HEK293 (cell line): ENCODE results near the gene SLC2A2.

Experiments used
- CTCF ChIA-PET: fragments of 350-600 bp; formaldehyde crosslinking; extraction: SDS; loops from one replicate; lab custom pipeline; 2021; ENCODE audit warnings: antibody characterized with exemption; lab: Yijun Ruan, JAX
- POLR2A ChIA-PET: fragments of 300-600 bp; formaldehyde crosslinking; extraction: SDS; loops from one replicate; lab custom pipeline; 2020; ENCODE audit warnings: antibody characterized with exemption, inconsistent platforms; lab: Yijun Ruan, JAX
- H3K27ac ChIP-seq: fragments of 200-500 bp; sonication (Bioruptor generic); 2 replicates; pipeline ENCODE4 v1.5.1; 2014; ENCODE audit warnings: low read depth, low read length, control low read depth, inconsistent platforms; ENCODE audit errors: extremely low read depth
- H3K36me3 ChIP-seq, 2 experiments: fragments of 200-500 bp in 1 of 2; sonication (Bioruptor generic) in 1 of 2; 1 replicate in 1 of 2; 2 replicates in 1 of 2; pipeline ENCODE4 v1.5.1; 2014 to 2017; ENCODE audit warnings: inconsistent platforms in 2 of 2, low read length in 2 of 2; ENCODE audit not compliant: control insufficient read depth in 2 of 2, insufficient read depth in 1 of 2
- H3K4me1 ChIP-seq: fragments of 200-500 bp; sonication (Bioruptor generic); 2 replicates; pipeline ENCODE4 v1.5.1; 2014; ENCODE audit warnings: mild to moderate bottlenecking, low read length, inconsistent platforms; ENCODE audit not compliant: control insufficient read depth, insufficient read depth
- H3K4me3 ChIP-seq: 2 replicates; pipeline ENCODE4 v1.5.1; 2011; ENCODE audit warnings: low read depth, mild to moderate bottlenecking, control low read depth, low read length, moderate library complexity
- H3K9me3 ChIP-seq: fragments of 200-500 bp; sonication (Bioruptor generic); 2 replicates; pipeline ENCODE4 v1.5.1; 2014; ENCODE audit warnings: low read depth, low read length, inconsistent platforms; ENCODE audit not compliant: control insufficient read depth, insufficient read depth
- KLF1 ChIP-seq: fragments of 450-650 bp; formaldehyde crosslinking; IDR thresholded peaks from 2 replicates; pipeline ENCODE4 v1.5.1; 2016; ENCODE audit warnings: missing biosample characterization, missing genetic modification characterization
- KLF8 ChIP-seq: fragments of 450-650 bp; formaldehyde crosslinking; IDR thresholded peaks from 2 replicates; pipeline ENCODE4 v1.5.1; 2016; ENCODE audit warnings: missing biosample characterization, missing genetic modification characterization
- ZBTB10 ChIP-seq: fragments of 450-650 bp; formaldehyde crosslinking; IDR thresholded peaks from 2 replicates; pipeline ENCODE4 v1.5.1; 2016; ENCODE audit warnings: missing biosample characterization, missing genetic modification characterization
- ZBTB7A ChIP-seq: fragments of 450-650 bp; formaldehyde crosslinking; IDR thresholded peaks from 2 replicates; pipeline ENCODE4 v1.5.1; 2016; ENCODE audit warnings: low read depth, missing biosample characterization, missing genetic modification characterization
- ZNF155 ChIP-seq: fragments of 450-650 bp; formaldehyde crosslinking; IDR thresholded peaks from 2 replicates; pipeline ENCODE4 v1.5.1; 2016; ENCODE audit warnings: missing biosample characterization, missing genetic modification characterization
- ZNF16 ChIP-seq: fragments of 450-650 bp; formaldehyde crosslinking; IDR thresholded peaks from 2 replicates; pipeline ENCODE4 v1.5.1; 2016; ENCODE audit warnings: low read depth, missing biosample characterization, missing genetic modification characterization
- ZNF335 ChIP-seq: fragments of 450-650 bp; formaldehyde crosslinking; conservative IDR thresholded peaks from 2 replicates; pipeline ENCODE4 v1.5.1; 2016; ENCODE audit warnings: missing biosample characterization, missing genetic modification characterization
- ZNF473 ChIP-seq: fragments of 450-650 bp; formaldehyde crosslinking; IDR thresholded peaks from 2 replicates; pipeline ENCODE4 v1.5.1; 2017; ENCODE audit warnings: missing biosample characterization, missing genetic modification characterization
- ZNF560 ChIP-seq: fragments of 450-650 bp; formaldehyde crosslinking; IDR thresholded peaks from 2 replicates; pipeline ENCODE4 v1.5.1; 2017; ENCODE audit warnings: missing biosample characterization, missing genetic modification characterization, borderline replicate concordance
- ZNF629 ChIP-seq: fragments of 450-650 bp; formaldehyde crosslinking; IDR thresholded peaks from 2 replicates; pipeline ENCODE4 v1.5.1; 2017; ENCODE audit warnings: missing biosample characterization, missing genetic modification characterization
- ZNF664 ChIP-seq: fragments of 450-650 bp; formaldehyde crosslinking; IDR thresholded peaks from 2 replicates; pipeline ENCODE4 v1.5.1; 2016; ENCODE audit warnings: missing biosample characterization, missing genetic modification characterization
- ZNF76 ChIP-seq: fragments of 450-650 bp; formaldehyde crosslinking; IDR thresholded peaks from 2 replicates; pipeline ENCODE4; 2016; ENCODE audit warnings: low read depth, missing biosample characterization, missing genetic modification characterization, borderline replicate concordance
- ZNF843 ChIP-seq: fragments of 450-650 bp; formaldehyde crosslinking; IDR thresholded peaks from 2 replicates; pipeline ENCODE4 v1.5.1; 2016; ENCODE audit warnings: missing biosample characterization, missing genetic modification characterization
- ZSCAN30 ChIP-seq: fragments of 450-650 bp; IDR thresholded peaks from 2 replicates; pipeline ENCODE4 v1.5.1; 2018; ENCODE audit warnings: missing biosample characterization, mild to moderate bottlenecking, missing genetic modification characterization, moderate library complexity
- TF ChIP-seq, protein P1 (sequence below): fragments of 450-650 bp; formaldehyde crosslinking; IDR thresholded peaks from 2 replicates; pipeline ENCODE4 v1.5.1; 2016; ENCODE audit warnings: missing biosample characterization, missing genetic modification characterization
- TF ChIP-seq, protein P2 (sequence below): sonication (generic); formaldehyde crosslinking; IDR thresholded peaks from 2 replicates; pipeline ENCODE4 v1.8.1; 2022; ENCODE audit warnings: mild to moderate bottlenecking, moderate library complexity, missing genetic modification reagents
- TF ChIP-seq, protein P3 (sequence below): fragments of 450-650 bp; formaldehyde crosslinking; IDR thresholded peaks from 2 replicates; pipeline ENCODE4 v1.5.1; 2017; ENCODE audit warnings: missing biosample characterization, missing genetic modification characterization
- TF ChIP-seq, protein P4 (sequence below): fragments of 450-650 bp; formaldehyde crosslinking; IDR thresholded peaks from 2 replicates; pipeline ENCODE4 v1.5.1; 2017; ENCODE audit warnings: missing biosample characterization, missing genetic modification characterization

The SLC2A2 gene

DNA sequence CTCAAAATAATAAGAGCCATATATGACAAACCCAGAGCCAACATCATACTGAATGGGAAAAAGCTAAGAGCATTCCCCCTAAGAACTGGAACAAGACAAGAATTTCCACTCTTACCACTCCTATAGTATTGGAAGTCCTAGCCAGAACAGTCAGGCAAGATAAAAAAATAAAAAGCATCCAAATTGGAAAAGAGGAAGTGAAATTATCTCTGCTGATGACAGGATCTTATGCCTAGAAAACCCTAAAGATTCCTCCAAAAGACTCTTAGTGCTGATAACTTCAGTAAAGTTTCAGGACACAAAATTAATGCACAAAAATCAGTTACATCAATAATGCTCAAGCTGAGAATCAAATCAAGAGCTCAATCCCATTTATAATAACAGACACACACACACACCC lies 45.9 kb upstream of the SLC2A2 start (continued):
- TF ChIP-seq ZBTB10 (tag by site-specific recombination), result no peak

GRCh38 chr3:171068658-171069057 lies 42.1 kb upstream of the SLC2A2 start:
- TF ChIP-seq, protein P1, sequence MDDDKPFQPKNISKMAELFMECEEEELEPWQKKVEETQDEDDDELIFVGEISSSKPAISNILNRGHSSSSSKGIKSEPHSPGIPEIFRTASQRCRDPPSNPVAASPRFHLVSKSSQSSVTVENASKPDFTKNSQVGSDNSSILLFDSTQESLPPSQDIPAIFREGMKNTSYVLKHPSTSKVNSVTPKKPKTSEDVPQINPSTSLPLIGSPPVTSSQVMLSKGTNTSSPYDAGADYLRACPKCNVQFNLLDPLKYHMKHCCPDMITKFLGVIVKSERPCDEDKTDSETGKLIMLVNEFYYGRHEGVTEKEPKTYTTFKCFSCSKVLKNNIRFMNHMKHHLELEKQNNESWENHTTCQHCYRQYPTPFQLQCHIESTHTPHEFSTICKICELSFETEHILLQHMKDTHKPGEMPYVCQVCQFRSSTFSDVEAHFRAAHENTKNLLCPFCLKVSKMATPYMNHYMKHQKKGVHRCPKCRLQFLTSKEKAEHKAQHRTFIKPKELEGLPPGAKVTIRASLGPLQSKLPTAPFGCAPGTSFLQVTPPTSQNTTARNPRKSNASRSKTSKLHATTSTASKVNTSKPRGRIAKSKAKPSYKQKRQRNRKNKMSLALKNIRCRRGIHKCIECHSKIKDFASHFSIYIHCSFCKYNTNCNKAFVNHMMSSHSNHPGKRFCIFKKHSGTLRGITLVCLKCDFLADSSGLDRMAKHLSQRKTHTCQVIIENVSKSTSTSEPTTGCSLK (tag by site-specific recombination), result no peak
- TF ChIP-seq ZNF335 (tag by site-specific recombination), result no peak
- TF ChIP-seq ZNF560, result no peak
- no peak for TF ChIP-seq ZNF664 (tag by site-specific recombination)
- TF ChIP-seq, protein P2, sequence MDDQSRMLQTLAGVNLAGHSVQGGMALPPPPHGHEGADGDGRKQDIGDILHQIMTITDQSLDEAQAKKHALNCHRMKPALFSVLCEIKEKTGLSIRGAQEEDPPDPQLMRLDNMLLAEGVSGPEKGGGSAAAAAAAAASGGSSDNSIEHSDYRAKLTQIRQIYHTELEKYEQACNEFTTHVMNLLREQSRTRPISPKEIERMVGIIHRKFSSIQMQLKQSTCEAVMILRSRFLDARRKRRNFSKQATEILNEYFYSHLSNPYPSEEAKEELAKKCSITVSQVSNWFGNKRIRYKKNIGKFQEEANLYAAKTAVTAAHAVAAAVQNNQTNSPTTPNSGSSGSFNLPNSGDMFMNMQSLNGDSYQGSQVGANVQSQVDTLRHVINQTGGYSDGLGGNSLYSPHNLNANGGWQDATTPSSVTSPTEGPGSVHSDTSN, result no peak
- TF ChIP-seq KLF8 (tag by site-specific recombination), result no peak
- TF ChIP-seq KLF1 (tag by site-specific recombination), result no peak
- no peak for TF ChIP-seq ZSCAN30 (tag by site-specific recombination)
- TF ChIP-seq ZNF16 (tag by site-specific recombination), result no peak
- no peak for TF ChIP-seq ZNF629
- no peak for TF ChIP-seq ZNF155 (tag by site-specific recombination)
- no peak for TF ChIP-seq ZNF843 (tag by site-specific recombination)
- no peak for TF ChIP-seq ZBTB7A (tag by site-specific recombination)
- TF ChIP-seq, protein P3, sequence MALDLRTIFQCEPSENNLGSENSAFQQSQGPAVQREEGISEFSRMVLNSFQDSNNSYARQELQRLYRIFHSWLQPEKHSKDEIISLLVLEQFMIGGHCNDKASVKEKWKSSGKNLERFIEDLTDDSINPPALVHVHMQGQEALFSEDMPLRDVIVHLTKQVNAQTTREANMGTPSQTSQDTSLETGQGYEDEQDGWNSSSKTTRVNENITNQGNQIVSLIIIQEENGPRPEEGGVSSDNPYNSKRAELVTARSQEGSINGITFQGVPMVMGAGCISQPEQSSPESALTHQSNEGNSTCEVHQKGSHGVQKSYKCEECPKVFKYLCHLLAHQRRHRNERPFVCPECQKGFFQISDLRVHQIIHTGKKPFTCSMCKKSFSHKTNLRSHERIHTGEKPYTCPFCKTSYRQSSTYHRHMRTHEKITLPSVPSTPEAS (tag by site-specific recombination), result no peak
- no peak for TF ChIP-seq ZNF473
- TF ChIP-seq, protein P4, sequence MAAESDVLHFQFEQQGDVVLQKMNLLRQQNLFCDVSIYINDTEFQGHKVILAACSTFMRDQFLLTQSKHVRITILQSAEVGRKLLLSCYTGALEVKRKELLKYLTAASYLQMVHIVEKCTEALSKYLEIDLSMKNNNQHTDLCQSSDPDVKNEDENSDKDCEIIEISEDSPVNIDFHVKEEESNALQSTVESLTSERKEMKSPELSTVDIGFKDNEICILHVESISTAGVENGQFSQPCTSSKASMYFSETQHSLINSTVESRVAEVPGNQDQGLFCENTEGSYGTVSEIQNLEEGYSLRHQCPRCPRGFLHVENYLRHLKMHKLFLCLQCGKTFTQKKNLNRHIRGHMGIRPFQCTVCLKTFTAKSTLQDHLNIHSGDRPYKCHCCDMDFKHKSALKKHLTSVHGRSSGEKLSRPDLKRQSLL, result no peak
- no peak for TF ChIP-seq ZNF76
- H3K4me3 ChIP-seq, result no peak overlapping the region
- ChIA-PET CTCF (no interaction called here), POLR2A (no interaction called here)
- H3K9me3 ChIP-seq, result no peaks in the 10 kb centered on the region
- no peaks in the 10 kb centered on the region for H3K4me1 ChIP-seq
- H3K36me3 ChIP-seq, result peaks cover 0 to 18% of the 10 kb centered on the region in 2 experiments; a peak in 1 of 3 replicates
- H3K27ac ChIP-seq, result no peak overlapping the region
